ENCODE data around the gene SLC25A53. TPM values are rescaled to one million over a fixed set of nuclear protein-coding genes. Genes with fewer than 3 reads are reported as not detected.

Gene SLC25A53
- total RNA-seq, 4 donors from 2014 or later, result 13.3 to 25.7 (median 21.6) TPM

Other genes starting within 250 kb of the SLC25A53 start
- 1 to 10 TPM in 2 of 4 donors, under 1 TPM in 2; 0.34 to 8.1 (median 1.2) TPM for gene TMSB15B, start 194.4 kb downstream of the SLC25A53 start, total RNA-seq
- gene H2BW1, start 143.3 kb downstream of the SLC25A53 start, total RNA-seq, result not detected
- not detected for gene H2BW2, start 117.1 kb downstream of the SLC25A53 start, total RNA-seq
- 1 to 10 TPM in 1 of 4 donors, under 1 TPM in 3; 0.45 to 1.0 (median 0.65) TPM for gene TMSB15C, start 80.8 kb downstream of the SLC25A53 start, total RNA-seq
- gene ZCCHC18, start 44.5 kb downstream of the SLC25A53 start, total RNA-seq, result under 1 TPM in 2 of 4 donors, not detected in 2; 0.21 to 0.67 TPM
- 10 to 100 TPM; 36.3 to 51.9 (median 41.9) TPM for gene FAM199X, start 9.4 kb upstream of the SLC25A53 start, total RNA-seq
- not detected for gene ESX1, start 97.9 kb upstream of the SLC25A53 start, total RNA-seq

All from thyroid gland (tissue), 4 donors.